HT-29 (cell line): ENCODE data around the gene CTTNBP2. TPM values are rescaled to one million over a fixed set of nuclear protein-coding genes. Genes with fewer than 3 reads are reported as not detected.

Source experiments
- DNase-seq: peaks from one replicate; pipeline ENCODE4 v3.0.0-alpha.2; 2015; ENCODE audit warnings: low spot score
- total RNA-seq: library from RNA; depleted of rRNA; stranded (reverse); fragments of >200 nt; shearing (Covaris generic); gene quantifications from 2 replicates; pipeline ENCODE4 v1.2.3, GENCODE V29; 2014

The CTTNBP2 gene
- total RNA-seq, 1 experiment from 2014 or later = 1.0 TPM

DNA sequence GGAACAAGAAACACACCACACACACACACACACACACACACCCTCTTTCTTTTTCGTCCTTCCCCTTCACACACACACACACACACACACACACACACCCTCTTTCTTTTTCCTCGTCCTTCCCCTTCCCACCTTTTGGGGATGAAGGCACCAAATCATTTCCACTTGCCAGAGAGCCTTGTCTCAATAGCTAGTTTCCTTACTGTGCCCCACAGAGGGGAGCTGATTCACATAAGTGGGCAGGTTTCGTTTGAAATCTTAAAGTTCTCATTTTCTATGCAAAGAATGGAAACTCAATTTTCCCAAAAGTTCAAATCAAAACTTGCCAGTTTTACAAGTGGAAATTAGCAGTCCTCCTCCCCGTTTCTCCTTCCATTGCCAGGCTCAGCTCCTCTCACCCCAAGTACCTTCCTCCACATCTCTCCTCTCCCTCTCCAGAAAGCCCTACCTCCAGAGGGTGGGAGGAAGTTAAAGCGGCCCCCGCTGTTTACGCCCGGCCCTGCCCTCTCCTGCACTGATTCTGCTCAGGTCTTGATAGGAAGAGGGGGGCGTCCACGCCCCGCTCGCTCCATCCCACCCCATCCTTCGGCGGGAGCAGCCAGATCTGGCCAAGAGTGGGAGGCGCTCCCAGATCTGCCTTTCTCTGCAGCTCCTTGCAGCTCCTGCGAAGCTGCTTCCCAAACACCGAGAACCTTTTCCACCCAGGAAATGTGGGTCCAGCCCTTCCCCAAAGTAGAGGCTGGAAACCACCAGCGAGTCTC lies 1.3 kb downstream of the CTTNBP2 start:
- no peak for DNase-seq

DNA sequence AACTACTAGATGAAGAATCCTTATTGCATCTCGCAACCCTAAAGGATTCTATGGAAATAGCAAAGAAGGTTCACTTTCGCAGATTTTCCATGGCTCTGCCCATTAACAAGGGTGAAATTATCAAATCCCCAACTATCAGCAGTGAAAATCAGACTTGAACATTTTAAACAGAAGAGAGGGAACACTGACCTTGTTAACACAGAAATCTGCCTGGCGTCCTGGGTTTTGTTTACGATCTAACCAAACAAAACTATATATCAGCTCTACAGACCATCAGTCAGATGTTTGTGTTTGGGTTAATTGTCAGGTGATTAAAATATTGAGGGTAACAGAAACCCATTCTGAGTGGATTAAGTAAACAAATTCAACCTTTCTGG lies 1.9 kb downstream of the CTTNBP2 start:
- no peak for DNase-seq

DNA sequence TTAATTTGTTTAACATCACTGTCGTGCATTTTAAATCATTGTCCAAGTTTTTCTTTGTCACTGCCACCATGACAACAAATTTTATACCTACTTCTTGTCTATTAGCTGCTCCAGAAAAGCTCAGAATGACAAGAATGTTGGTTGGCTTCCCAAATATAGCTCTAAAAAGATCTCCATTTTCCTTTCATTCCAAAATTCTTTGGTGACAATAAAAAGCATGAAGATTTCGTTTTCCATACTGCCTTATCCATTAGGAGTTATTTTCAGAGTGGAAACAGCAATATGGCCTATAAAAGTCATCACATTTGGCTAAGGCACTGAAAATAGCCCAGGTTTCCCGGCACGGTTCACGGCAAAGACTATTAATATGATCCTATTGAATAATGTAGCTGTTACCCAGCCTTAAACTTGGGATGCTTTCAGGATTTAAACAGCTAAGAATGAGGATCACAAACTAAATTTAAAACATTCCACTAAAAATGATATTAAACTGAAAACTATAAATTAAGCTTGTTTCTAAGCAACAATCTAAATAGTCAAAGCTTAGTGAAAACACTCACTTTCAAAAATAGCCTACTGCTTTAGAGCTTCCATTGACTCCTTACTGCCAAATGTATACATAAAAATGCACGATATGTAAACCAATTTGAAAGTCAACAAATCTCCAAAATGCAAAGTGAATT lies 2.7 kb downstream of the CTTNBP2 start:
- no peak for DNase-seq

DNA sequence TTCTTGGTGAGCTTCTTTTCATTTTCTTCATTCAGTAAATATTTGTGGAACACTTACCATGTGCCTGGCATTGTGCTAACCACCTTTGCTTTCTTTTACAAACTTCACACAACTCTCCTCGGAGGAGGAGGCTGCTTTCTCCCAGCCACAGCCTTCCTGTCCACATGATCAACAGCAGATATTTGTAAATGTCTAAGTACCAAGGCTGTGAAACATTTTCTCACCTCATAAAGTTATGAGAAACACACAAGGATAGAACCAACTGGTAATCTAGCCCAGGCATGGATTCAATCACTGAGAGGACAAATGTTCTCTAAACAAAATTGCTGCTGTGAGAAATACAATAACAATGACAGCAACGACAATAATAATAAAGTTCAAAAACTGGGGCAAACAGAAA lies 3.9 kb downstream of the CTTNBP2 start:
- DNase-seq = no peak

DNA sequence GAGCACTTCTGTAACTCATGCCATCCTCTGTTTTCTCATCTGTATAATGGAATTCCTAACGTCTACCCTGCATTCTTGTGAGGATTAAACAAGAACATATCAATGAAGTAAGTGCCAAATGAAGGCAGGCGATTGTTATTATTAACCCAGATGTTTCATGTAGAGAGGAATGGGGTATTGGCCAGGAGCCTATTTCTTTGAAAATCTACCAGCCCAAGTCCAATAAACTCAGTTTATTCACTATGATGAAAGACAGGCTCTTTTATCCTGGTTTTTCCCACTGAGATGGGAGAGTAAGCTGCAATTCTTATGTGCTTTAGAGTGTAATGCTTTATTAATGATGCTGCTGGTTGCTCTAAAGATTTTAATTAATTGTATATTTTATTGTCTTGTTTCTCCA lies 9.6 kb downstream of the CTTNBP2 start:
- no peak for DNase-seq

DNA sequence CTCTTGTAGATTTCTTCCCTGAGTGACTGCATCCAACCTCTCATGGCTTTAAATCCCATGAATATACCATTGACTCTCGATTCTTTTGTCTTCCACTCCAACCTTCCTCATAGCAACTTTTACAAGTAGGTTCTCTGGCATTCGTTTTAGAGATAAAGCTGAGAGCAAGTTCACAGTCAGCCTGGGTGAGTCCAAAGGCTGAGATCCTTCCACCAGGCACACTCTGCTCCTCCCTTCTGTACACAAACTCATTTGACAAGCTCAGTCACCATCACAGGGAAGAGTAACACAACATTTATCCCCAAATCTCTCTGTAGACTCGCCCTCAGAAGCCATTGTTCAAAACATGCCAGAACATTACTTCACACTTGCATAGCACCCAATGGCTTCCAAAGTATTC lies 10.9 kb downstream of the CTTNBP2 start:
- DNase-seq = peak; percentile 52

DNA sequence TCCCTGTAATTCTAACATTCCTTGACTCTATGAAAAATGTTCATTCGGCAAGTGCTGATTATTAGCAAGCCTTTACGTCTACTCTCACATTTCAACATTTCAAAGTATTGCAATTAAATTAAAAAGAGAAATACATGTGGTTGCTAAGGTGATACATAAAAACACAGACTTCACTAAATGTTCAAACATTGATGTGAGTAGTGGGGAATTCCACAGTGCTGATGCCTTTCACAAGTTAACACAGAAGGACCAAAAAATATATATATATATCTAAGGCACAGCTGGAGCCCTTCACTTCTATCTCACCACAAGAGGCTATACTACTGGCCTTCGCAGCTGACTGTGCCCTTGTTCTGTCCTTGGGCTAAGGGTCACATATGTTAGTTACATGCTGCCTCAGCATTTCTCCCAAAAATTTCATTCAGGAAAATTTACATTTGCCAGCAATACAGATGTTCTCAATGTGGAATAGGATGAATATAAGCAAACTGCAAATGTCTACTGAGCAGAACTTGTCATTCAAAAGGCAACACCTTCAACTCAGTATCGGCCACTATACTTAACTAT lies 13.9 kb downstream of the CTTNBP2 start:
- DNase-seq = no peak

DNA sequence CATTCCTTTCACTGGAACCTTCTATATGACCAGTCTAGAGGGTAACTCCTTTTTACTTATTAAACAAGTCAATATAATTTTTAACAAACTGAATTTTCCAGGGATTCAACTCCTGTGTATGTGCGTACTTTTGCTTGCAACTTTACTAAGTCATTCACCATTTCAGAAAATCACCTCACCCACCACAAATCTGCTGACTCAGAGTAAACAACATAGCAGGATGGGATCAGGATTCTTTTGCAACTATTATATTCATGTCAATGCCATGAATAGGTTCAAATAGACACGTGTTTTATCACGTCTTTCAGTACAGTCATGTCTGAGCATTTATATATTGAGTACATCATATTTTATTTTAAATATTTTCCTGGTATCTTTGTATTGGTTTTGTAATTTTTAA lies 14.5 kb downstream of the CTTNBP2 start:
- no peak for DNase-seq

DNA sequence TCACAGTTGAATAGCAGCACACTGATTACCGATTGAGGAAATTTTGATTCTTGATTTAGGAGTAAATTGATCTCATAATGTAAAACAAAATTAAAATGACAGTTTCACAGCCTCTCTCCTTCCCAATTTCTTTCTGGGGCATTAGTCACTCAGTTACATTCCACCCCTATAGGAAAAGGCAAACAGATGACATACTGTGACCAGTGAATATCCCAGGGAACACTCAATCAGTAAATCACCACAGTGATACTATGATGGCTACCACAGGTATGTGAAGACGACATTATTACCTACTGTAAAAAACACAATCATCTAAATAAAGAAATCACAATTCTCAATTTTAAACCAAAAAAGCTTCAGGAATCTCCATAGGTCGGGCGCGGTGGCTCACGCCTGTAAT lies 15.5 kb downstream of the CTTNBP2 start:
- DNase-seq = no peak

DNA sequence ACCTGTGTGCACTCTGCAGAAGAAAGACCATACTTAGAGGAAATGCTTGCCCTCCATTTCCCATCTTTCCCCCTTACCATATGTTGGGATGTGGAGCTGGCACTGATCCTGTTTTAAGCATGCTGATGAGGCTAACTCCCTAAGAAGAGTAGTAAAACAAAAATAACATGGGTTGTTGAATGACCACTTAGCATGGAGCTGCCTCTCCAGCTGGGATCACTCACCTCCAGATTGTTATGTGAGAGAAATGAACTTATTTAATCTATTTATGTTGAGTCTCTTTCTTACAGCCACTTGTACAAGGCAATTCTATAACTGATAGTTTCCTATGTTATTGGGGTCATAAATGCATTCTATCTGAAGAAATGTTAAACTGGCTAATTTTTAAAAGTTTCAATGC lies 17.0 kb downstream of the CTTNBP2 start:
- no peak for DNase-seq

DNA sequence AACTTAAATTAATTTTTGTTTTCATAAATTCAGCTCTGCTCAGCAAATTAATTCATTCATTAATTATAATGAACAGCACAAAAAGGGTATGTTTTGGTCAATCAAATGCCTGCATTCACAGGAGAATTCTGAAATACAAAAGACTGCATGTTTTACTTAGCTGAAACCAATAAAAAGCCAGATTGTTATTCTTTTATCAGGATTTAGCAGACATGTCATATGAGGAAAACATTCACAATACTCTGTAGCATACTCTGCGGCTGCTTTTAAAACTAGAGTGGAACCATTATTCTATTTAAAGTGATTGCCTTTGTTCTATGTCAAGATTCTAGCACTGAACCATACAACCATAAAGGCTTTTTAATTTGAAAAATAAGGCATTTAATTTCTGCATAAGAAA lies 19.1 kb downstream of the CTTNBP2 start:
- no peak for DNase-seq

DNA sequence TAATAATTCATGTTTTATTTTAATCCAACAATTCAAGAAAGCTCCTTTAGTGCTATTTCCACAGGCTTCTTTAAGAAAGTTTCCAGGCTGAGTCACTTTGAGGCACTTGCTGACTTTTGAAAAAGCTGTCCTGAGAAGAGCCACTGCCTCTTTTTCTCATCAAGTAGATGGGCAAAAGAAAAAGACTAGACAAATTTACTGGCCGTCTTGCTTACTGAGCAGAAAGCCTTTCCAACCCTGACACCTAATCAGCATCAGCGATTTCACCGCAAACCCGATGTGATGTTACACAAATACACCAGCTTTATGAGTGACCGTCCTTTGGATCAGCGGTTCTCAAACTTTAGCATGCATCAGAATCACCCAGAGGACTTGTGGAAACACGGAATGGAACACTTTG lies 24.3 kb downstream of the CTTNBP2 start:
- no peak for DNase-seq

DNA sequence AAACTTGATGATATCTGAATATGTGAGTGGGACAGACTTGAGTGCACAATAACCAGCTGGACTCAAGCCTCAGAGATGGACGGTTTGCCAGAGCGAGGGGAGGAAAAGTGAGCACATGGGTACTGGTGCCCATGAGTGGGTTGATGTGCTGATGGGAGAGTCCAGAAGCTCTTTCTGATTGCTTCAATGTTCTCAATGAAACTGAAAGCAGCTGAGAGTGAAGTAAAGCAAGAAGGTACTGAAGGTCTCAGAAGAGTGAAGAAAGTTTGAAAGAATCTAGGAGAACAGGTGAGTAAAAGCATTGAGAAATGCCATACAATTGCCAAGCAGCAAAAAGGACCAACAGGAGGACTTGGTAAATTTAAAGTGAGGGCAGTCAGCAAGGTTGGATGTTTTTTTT lies 28.6 kb downstream of the CTTNBP2 start:
- no peak for DNase-seq

DNA sequence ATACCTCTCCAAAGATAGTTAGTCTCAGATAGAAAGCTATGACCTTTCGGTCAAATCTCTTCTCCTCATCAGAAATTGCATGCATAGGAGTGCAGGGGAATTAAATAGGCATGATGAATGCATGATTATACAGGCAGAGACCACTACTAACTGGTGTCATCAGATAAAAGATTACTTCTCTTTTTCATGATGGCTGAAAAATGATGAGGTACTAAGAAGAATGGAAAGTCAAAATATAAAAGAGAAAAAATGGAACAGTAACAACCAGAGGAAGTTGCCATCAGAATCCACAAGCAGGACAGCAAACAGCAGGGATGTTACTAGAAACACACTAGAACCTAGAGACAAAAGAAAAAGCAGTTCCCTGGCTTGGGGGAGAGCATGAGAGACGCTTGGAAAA lies 31.6 kb downstream of the CTTNBP2 start:
- DNase-seq = no peak

DNA sequence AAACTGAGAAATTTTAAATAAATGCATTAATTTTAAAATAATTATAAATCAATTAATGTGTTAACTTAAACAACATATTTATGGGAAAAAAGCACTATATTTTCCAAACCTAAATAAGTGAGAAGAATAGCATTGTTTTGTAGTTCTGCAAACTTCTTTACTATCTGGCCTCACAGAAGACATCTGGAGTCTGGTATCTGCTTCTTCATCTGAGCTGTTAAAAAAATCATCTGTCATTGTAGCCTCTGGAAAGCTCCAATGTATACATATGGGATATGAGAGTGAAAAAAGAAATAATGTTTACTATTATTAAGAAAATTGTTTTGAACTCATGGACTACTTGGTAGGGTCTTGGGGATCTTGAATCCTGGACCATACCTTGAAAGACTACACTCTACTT lies 32.2 kb downstream of the CTTNBP2 start:
- no peak for DNase-seq

DNA sequence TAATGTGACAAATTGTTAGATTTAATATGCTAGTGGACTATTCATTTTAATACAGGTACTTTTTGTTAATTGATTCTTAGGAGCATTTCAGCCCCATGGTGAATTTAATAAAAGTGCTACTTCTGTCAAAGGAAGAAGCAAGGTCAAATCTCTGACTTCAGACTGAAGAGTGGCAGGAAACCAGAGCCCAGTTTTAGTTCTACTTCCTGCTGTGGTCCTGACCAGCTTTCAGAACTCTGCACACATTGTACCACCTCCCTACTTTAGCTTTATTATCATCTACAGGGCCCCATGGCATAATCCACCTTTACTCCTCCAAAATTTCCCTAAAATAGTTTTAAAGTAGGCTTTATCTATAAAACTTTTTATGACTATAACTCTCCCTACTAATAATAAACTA lies 33.7 kb downstream of the CTTNBP2 start:
- DNase-seq = no peak

DNA sequence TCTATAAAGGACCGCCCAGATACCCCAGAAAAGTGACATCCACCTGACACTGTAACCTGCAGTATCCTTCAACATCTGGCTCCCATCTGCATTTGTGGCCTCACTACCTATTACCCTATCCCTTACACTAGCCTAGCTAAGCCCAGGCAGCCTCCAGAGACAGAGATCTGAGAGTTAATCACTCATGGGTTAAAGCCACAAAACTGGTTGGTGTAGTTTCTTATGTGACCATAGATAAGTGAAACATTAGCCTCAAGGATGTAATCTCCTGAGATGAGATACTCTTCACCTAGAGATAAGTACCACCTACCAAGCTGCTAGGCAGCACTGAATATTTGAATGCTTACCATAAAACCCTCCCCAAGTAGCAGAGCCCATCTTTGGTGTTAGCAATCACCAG lies 35.4 kb downstream of the CTTNBP2 start:
- DNase-seq = peak; percentile 79

DNA sequence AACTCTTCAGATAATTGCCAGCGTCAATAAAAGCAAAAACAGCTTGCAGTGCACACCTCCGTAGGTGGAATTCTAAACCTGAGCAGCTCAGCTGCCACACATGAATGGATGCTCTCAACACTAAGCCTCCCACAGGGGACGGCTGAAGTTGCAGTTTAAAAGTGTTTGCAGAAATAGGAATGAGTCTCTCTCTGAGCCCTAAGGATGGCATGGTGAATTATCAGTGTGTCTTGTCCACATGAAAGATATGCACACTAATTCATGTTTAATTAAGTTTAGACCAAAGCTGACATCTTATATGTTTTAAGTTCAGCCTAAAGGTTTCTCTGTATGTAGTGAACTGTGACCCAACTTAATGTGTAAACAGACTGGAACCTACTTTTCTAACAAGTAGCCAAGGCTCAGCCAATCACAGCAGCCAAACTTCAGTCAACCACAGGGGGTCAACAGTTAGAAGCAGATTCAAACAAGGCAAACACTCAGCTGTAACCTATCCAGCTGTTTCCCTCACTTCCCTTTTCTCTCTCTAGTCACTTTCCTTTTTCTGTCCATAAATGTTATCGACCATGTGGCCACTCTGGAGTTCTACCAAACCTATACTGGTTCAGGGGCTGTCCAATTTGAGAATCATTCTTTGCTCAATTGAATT lies 38.1 kb downstream of the CTTNBP2 start:
- peak; percentile 19 for DNase-seq

DNA sequence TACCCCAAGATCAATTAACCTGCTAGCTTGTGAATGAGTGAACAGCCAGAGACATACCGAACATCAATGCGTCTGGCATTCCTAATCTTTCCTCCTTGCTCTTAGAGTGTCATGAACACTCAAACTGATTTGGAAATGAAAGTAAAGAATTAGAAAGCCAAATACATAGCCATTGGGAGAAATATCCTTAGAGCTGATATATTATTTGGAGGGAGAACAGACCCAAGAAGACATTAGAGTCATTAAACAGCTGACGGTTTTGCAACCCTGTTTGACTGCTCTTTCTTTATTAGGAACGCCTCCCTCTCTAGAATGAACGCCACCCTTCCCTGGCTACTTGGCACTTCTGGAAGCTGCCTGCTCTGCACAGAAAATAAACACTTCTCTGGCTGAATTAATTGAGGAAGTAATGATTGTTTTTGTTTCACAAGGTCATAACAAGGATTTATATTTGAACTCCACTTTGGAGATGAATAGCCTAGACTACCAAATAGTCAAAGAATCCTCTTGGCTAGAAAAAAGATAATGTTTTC lies 42.8 kb downstream of the CTTNBP2 start:
- peak; percentile 88 for DNase-seq

DNA sequence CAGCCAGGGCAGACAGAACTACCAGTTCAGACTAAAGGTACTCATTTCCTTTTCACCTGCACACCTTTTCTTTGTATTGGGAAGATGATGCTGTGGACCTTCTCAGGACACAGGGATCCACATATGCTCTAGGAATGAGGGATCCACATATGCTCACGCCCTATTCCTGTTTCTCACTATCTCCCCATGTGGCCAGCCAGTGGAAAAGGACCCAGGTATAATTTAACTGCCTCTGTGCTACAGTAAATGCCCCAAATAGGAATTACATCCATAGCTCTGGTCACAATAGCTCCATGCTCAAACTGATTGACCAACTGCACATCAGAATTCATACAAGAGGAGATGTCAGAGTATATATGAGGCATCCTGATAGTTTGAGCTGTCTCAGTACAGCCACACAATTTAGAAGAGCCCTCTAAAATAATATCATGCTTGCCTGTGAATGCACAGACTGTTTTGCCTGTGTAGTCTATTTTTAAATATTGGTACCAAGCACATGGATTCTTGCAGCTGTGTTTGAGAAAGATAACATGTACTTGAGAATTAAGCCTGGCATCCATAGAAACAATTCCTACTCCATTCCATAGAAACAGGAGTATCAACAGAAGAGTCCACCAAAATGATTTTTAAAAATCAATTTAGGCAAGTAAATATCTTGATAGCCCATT lies 43.7 kb downstream of the CTTNBP2 start:
- DNase-seq = peak; percentile 27

DNA sequence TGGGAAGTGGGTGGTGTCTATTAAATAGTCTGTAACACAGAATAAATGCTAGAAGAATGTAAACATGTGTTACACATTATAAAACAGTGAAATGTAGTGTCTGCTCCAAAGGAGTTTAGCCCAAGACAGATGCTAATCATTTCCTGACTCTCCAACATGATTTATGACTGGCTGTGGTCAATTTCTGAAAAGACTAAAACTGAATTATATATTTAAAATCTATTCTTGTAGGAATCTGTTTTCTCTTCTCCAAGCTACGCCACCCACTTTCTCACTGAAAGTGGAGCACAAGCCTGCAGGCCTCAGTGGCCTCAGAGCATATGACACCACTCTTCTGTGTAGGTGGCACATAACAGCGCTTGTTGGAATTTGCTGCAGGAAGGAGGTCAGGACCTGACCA lies 44.4 kb downstream of the CTTNBP2 start:
- peak; percentile 13 for DNase-seq

DNA sequence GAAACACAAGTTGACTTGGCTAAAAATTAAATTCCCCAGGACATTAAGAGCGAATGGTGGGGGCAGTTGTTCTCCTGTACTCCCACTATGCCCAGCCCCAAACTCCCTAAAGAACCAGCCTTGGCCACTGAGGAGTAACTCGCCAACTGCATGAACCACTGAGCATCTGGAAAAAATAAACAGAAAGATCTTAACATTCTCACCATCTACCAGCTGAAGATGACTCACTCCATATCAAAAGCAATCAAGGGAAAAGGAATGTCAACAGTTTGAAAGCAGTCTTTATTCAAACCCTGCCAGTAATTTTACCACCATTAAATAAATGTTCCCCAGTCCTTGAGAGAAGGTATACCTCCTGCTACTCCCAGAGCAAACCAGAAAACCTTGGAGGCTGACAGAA lies 45.4 kb downstream of the CTTNBP2 start:
- DNase-seq = peak; percentile 75
